Activated T-helper 1 cell treated with anti-CD3 and anti-CD28 coated beads, Interleukin-12 subunit alpha, Interleukin-12 subunit beta, Interleukin-2, Interleukin-4 antibody, amounts not matched to agents 30 ng/mL and 10 ng/mL and 1 ng/mL, durations not matched to agents 14 hours and 24 hours and 36 hours (primary cell): Measurements from ENCODE around the gene ALOX5. TPM values are rescaled to one million over a fixed set of nuclear protein-coding genes. Genes with fewer than 3 reads are reported as not detected.

ENCODE experiments used
- DNase-seq: peaks from one replicate; pipeline ENCODE4 v3.0.0; 2021; ENCODE audit warnings: low spot score
- H3K27ac Mint-ChIP-seq: one replicate; pipeline ENCODE4 v1.8.0; 2021; ENCODE audit warnings: mild to moderate bottlenecking, mixed read lengths
- H3K27me3 Mint-ChIP-seq: one replicate; pipeline ENCODE4 v1.8.0; 2022; ENCODE audit warnings: mild to moderate bottlenecking, moderate library complexity, mixed read lengths; ENCODE audit not compliant: insufficient read depth
- H3K36me3 Mint-ChIP-seq: one replicate; pipeline ENCODE4 v1.8.0; 2021; ENCODE audit warnings: low read depth, mixed read lengths
- H3K4me1 Mint-ChIP-seq: one replicate; pipeline ENCODE4 v1.8.0; 2021; ENCODE audit warnings: low read depth, mixed read lengths
- H3K4me3 Mint-ChIP-seq: one replicate; pipeline ENCODE4 v1.8.0; 2021; ENCODE audit warnings: mild to moderate bottlenecking, moderate library complexity, mixed read lengths
- H3K9me3 Mint-ChIP-seq: one replicate; pipeline ENCODE4 v1.8.0; 2021; ENCODE audit warnings: mixed read lengths
- intact Hi-C: fragments of 100-400 bp; cut with micrococcal nuclease; formaldehyde crosslinking; loops from one replicate; pipeline ENCODE4 v1.15.1; 2024
- total RNA-seq: library from RNA; stranded (reverse); gene quantifications from 2 replicates; pipeline ENCODE4 v1.2.3, GENCODE V29; 2022

Gene ALOX5
- total RNA-seq, 1 donor from 2014 or later: 2.9 TPM

GRCh38 chr10:45416603-45417002 is 42.6 kb downstream of the ALOX5 start:
- no peak overlapping the region for H3K4me3 Mint-ChIP-seq
- H3K4me1 Mint-ChIP-seq: peaks cover 51% of the 10 kb centered on the region
- peaks cover 22% of the 10 kb centered on the region for H3K36me3 Mint-ChIP-seq
- H3K9me3 Mint-ChIP-seq: no peaks in the 10 kb centered on the region
- H3K27me3 Mint-ChIP-seq: no peaks in the 10 kb centered on the region
- DNase-seq: no peak
- no peak overlapping the region for H3K27ac Mint-ChIP-seq
- intact Hi-C loops: no loop called here

GRCh38 chr10:45417746-45418145 is 43.7 kb downstream of the ALOX5 start:
- Mint-ChIP-seq H3K4me1 (peaks cover 62% of the 10 kb centered on the region), H3K4me3 (peak overlapping the region; percentile 82), H3K9me3 (no peaks in the 10 kb centered on the region), H3K36me3 (peaks cover 20% of the 10 kb centered on the region), H3K27ac (peak overlapping the region; percentile 64), H3K27me3 (no peaks in the 10 kb centered on the region)
- intact Hi-C loops: no loop called here
- DNase-seq: no peak

- no peaks in the 10 kb centered on the region for H3K27me3 Mint-ChIP-seq
- no peak for DNase-seq
- no peaks in the 10 kb centered on the region for H3K9me3 Mint-ChIP-seq
- intact Hi-C loops: no loop called here
- H3K27ac Mint-ChIP-seq: peak overlapping the region; percentile 98
- peak overlapping the region; percentile 96 for H3K4me3 Mint-ChIP-seq
- peaks cover 15% of the 10 kb centered on the region for H3K36me3 Mint-ChIP-seq
- peaks cover 69% of the 10 kb centered on the region for H3K4me1 Mint-ChIP-seq
These were observed 44.4 kb downstream of the ALOX5 start for GRCh38 chr10:45418417-45418848.

- intact Hi-C loops: loop anchor here (1.0 kb wide), 2 partner anchors 46 to 252 kb away; no protein-coding TSS in a partner anchor
- peak; percentile 62 for DNase-seq
- Mint-ChIP-seq H3K4me1 (peaks cover 75% of the 10 kb centered on the region), H3K36me3 (peaks cover 11% of the 10 kb centered on the region), H3K9me3 (no peaks in the 10 kb centered on the region), H3K4me3 (peak overlapping the region; percentile 96), H3K27me3 (no peaks in the 10 kb centered on the region), H3K27ac (peak overlapping the region; percentile 98)
These were observed 45.0 kb downstream of the ALOX5 start for GRCh38 chr10:45418849-45419675.

DNA sequence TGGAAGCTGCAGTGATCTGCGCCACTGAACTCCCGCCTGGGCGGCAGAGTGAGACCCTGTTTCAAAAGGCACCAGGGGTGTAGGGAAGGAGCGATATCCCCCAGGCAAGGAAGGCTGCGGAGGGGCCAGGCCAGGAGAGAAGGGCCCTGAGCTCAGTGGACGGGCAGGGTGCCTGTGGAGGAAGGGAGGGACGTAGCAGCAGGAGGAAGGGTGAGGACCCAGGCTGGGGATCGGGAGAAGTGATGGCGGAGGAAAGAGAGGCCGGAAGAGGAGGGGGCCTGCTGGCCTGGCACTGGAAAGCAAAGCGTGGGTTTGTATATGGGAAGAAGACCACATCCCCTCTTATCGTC is 45.6 kb downstream of the ALOX5 start:
- peak overlapping the region; percentile 98 for H3K27ac Mint-ChIP-seq
- intact Hi-C loops: loop anchor here (1.0 to 2.0 kb wide), 7 partner anchors 46 to 603 kb away; no protein-coding TSS in a partner anchor
- H3K4me1 Mint-ChIP-seq: peaks cover 81% of the 10 kb centered on the region
- peaks cover 14% of the 10 kb centered on the region for H3K36me3 Mint-ChIP-seq
- peak overlapping the region; percentile 96 for H3K4me3 Mint-ChIP-seq
- H3K27me3 Mint-ChIP-seq: no peaks in the 10 kb centered on the region
- H3K9me3 Mint-ChIP-seq: no peaks in the 10 kb centered on the region
- DNase-seq: no peak

- peak overlapping the region; percentile 98 for H3K27ac Mint-ChIP-seq
- H3K4me1 Mint-ChIP-seq: peaks cover 91% of the 10 kb centered on the region
- H3K9me3 Mint-ChIP-seq: no peaks in the 10 kb centered on the region
- H3K4me3 Mint-ChIP-seq: peak overlapping the region; percentile 96
- intact Hi-C loops: loop anchor here (1.0 to 2.0 kb wide), 6 partner anchors 9 to 602 kb away; no protein-coding TSS in a partner anchor
- peak; percentile 65 for DNase-seq
- peaks cover 10% of the 10 kb centered on the region for H3K36me3 Mint-ChIP-seq
- no peaks in the 10 kb centered on the region for H3K27me3 Mint-ChIP-seq
These were observed 46.6 kb downstream of the ALOX5 start for GRCh38 chr10:45420453-45421192.

DNA sequence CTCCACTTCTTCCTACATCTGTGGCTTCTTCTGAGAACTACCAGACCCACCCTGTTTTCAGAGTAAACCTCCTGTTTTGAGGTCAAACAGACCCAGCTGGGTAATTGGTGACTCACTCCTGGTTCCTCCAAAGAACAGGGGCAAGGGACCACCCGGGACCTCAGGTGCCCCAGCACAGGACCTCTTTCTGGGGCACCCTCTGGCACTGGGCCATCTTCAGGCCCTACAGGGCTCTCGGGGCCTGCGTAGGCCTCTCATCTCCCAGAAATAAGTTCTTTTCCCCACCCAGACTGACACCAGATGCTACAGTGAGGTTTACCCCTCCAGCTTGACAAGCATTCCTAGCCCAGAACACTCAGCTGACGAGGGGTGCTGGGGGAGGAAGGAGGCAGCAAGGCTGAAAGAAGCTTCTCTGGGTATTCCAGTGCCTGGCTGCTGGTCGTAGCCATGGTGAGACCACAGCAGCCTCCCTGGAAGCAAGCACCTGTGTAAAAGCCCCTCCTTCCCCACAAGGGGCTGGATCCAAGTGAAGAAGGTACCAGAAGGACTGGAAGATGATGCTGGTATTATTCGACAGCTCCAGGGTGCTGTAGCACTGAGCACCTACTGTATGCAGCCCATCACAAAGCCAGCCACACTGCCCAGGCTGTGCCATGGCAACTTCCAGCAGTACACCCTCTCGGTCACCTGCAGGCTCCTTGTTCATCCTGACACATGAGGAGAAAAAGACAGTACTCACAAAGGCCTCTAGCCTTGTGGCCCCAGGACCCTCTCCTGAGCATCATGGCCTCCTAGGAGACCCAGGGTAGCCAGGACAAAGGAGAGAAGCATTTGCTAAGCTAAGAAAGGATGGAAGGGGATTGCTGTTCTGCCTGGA is 47.4 kb downstream of the ALOX5 start:
- H3K4me1 Mint-ChIP-seq: peaks cover 97% of the 10 kb centered on the region
- H3K9me3 Mint-ChIP-seq: no peaks in the 10 kb centered on the region
- peaks cover 10% of the 10 kb centered on the region for H3K36me3 Mint-ChIP-seq
- H3K27me3 Mint-ChIP-seq: no peaks in the 10 kb centered on the region
- peak overlapping the region; percentile 98 for H3K27ac Mint-ChIP-seq
- H3K4me3 Mint-ChIP-seq: peak overlapping the region; percentile 66
- intact Hi-C loops: loop anchor here (1.0 to 2.0 kb wide), 3 partner anchors 8 to 601 kb away; no protein-coding TSS in a partner anchor
- peak; percentile 33 for DNase-seq

- intact Hi-C loops: no loop called here
These were observed 48.3 kb downstream of the ALOX5 start for GRCh38 chr10:45422207-45422865.

GRCh38 chr10:45422866-45423659 is 49.0 kb downstream of the ALOX5 start:
- intact Hi-C loops: no loop called here
- DNase-seq: no peak
- no peaks in the 10 kb centered on the region for H3K27me3 Mint-ChIP-seq
- H3K36me3 Mint-ChIP-seq: peaks cover 7% of the 10 kb centered on the region
- peaks cover 88% of the 10 kb centered on the region for H3K4me1 Mint-ChIP-seq
- peak overlapping the region; percentile 20 for H3K27ac Mint-ChIP-seq
- H3K4me3 Mint-ChIP-seq: no peak overlapping the region
- H3K9me3 Mint-ChIP-seq: no peaks in the 10 kb centered on the region

More at GRCh38 chr10:45422207-45422865, 48.3 kb downstream of the ALOX5 start:
- Mint-ChIP-seq H3K9me3 (no peaks in the 10 kb centered on the region), H3K4me1 (peaks cover 96% of the 10 kb centered on the region), H3K27ac (peak overlapping the region; percentile 65), H3K27me3 (no peaks in the 10 kb centered on the region), H3K36me3 (peaks cover 6% of the 10 kb centered on the region), H3K4me3 (no peak overlapping the region)
- no peak for DNase-seq

DNA sequence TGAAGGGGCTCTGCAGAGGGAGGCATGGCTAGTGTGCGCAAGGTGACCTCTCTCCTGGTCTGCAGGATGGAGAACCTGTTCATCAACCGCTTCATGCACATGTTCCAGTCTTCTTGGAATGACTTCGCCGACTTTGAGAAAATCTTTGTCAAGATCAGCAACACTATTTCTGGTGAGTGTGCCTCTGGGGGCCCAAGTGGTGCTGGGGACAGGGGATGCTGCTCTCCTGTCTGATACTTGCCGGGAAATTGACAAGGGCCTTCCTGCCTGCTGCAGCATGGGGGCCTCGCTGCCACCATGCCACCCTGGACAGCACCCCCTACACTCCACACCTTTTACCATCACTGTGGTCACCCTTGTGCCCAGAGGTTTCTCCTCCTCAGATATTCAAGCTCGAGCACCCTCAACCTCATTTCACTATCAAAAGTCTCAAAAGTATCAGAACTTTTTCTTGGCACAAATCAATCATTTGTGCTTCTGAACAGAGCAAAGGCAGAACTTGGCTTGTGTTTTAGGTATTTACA is 50.0 kb downstream of the ALOX5 start:
- Mint-ChIP-seq H3K4me1 (peaks cover 81% of the 10 kb centered on the region), H3K27me3 (no peaks in the 10 kb centered on the region), H3K36me3 (peaks cover 12% of the 10 kb centered on the region), H3K4me3 (no peak overlapping the region), H3K9me3 (no peaks in the 10 kb centered on the region), H3K27ac (no peak overlapping the region)
- no peak for DNase-seq
- intact Hi-C loops: no loop called here

DNA sequence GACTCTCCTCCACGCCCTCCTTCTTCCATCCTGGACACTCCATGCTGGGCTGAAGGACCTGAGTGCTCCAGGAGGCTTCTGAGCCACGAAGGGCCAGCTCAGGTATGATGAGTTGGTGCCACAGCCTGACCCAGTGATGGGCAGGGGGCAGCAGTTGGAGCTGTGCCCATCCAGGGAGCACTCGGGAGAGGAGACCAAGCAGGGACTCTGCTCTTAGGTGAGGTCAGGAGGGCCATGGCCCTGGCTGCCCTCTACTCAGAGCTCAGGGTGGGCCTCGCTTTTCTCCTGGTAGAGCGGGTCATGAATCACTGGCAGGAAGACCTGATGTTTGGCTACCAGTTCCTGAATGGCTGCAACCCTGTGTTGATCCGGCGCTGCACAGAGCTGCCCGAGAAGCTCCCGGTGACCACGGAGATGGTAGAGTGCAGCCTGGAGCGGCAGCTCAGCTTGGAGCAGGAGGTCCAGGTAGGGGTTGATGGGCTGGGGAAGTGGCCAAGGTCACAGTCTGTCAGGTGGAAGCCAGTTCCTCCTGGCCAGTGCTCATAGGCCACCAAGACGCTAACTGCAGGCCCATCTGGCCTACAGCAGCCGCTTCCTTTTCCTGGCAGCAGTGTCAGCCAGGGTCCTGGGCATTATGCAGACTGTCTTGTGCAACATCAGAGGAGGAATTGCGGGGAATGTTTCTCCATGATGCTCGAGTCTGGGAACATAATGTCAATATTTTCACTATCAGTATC is 50.8 kb downstream of the ALOX5 start:
- peaks cover 81% of the 10 kb centered on the region for H3K4me1 Mint-ChIP-seq

More for the DNA sequence above, 50.8 kb downstream of the ALOX5 start:
- H3K36me3 Mint-ChIP-seq: peaks cover 13% of the 10 kb centered on the region
- H3K4me3 Mint-ChIP-seq: peak overlapping the region; percentile 30
- no peak overlapping the region for H3K27ac Mint-ChIP-seq
- no peaks in the 10 kb centered on the region for H3K9me3 Mint-ChIP-seq
- no peak for DNase-seq
- no peaks in the 10 kb centered on the region for H3K27me3 Mint-ChIP-seq
- intact Hi-C loops: no loop called here
